Spleen (tissue), 7 donors: Measurements from ENCODE around the gene SRRM2.

ENCODE experiments used
- POLR2A ChIP-seq, 3 donors: fragments of 450-650 bp; IDR thresholded peaks; one replicate each; pipeline ENCODE4 v1.5.1; 2017; ENCODE audit warnings: antibody characterized with exemption in 3 of 3, mild to moderate bottlenecking in 1 of 3
- TF ChIP-seq, protein P1 (sequence below), 11 experiments: fragments of 200-600 bp in 7 of 11; fragments of 450-650 bp in 4 of 11; sonication (generic) in 4 of 11; IDR thresholded peaks in 8 of 11; conservative IDR thresholded peaks in 3 of 11; 1 replicate in 7 of 11; 2 replicates in 4 of 11; pipeline versions ENCODE4 v1.4.0 to v1.8.0; 2016 to 2021; ENCODE audit warnings: antibody characterized with exemption in 11 of 11, inconsistent platforms in 4 of 11, mild to moderate bottlenecking in 1 of 11
- donor health status: DM: no; HTN: no; CAD: no; lungs with moderate emphysema.
- donor health status: DM: no; HTN: no; CAD: no.
- donor health status: DM: no; HTN: no; CAD: no.

DNA sequence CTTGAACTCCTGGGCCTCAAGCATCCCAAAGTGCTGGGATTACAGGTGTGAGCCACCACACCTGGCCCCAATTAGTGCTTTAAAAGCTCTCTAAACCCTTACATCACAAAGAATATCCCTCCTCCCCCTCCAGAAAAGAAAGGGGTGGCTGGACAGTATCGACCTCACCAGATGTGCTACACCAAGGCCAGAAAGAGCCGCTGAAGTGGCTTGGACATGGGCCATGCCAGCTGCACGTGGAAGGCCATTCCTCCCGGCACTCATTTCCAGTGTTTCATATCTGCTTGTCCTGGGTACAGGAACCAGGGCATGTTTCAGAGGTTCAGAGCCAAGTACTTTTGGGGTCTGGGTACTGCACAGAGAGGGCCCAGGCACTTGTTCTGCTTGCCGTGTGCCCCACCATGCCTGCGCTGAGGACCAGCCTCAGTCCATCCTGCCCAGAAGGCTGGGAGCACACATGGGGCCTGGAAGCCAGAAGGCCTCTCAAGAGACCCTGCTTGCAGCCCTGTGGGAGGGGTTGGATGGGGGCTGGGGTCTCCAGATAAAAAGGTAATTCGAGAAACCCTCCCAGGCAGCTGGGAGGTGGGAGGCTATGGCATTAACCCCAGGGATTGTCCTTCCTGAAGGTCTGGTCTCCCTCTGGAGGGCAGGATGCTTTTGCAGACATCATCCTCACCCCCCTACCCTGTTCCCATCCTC lies 3.5 kb upstream of the SRRM2 start:
- TF ChIP-seq, protein P1, sequence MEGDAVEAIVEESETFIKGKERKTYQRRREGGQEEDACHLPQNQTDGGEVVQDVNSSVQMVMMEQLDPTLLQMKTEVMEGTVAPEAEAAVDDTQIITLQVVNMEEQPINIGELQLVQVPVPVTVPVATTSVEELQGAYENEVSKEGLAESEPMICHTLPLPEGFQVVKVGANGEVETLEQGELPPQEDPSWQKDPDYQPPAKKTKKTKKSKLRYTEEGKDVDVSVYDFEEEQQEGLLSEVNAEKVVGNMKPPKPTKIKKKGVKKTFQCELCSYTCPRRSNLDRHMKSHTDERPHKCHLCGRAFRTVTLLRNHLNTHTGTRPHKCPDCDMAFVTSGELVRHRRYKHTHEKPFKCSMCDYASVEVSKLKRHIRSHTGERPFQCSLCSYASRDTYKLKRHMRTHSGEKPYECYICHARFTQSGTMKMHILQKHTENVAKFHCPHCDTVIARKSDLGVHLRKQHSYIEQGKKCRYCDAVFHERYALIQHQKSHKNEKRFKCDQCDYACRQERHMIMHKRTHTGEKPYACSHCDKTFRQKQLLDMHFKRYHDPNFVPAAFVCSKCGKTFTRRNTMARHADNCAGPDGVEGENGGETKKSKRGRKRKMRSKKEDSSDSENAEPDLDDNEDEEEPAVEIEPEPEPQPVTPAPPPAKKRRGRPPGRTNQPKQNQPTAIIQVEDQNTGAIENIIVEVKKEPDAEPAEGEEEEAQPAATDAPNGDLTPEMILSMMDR (IDR thresholded peaks at IDR 0.05 in 8 of 11, conservative IDR thresholded peaks at IDR 0.05 in 3 of 11), result no peak
- no peak for TF ChIP-seq POLR2A (IDR thresholded peaks at IDR 0.05)
